ENCODE data around the gene IDH3B. TPM values are rescaled to one million over a fixed set of nuclear protein-coding genes. Genes with fewer than 3 reads are reported as not detected.

IDH3B gene
- total RNA-seq, 1 donor from 2014 or later: 79.8 TPM

- no peak for DNase-seq (ENCODE audit: low spot score)
Measured at GRCh38 chr20:2618815-2619214, 45.2 kb downstream of the IDH3B start.

DNA sequence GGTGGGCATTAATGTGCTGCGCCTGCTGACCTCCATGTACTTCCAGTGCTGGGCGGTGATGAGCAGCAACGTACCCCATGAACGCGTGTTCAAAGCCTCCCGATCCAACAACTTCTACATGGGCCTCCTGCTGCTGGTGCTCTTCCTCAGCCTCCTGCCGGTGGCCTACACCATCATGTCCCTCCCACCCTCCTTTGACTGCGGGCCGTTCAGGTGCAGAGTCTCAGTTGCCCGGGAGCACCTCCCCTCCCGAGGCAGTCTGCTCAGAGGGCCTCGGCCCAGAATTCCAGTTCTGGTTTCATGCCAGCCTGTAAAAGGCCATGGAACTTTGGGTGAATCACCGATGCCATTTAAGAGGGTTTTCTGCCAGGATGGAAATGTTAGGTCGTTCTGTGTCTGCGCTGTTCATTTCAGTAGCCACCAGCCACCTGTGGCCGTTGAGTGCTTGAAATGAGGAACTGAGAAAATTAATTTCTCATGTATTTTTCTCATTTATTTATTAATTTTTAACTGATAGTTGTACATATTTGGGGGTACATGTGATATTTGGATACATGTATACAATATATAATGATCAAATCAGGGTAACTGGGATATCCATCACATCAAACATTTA lies 46.8 kb downstream of the IDH3B start:
- no peak for DNase-seq (ENCODE audit: low spot score)

- DNase-seq (ENCODE audit: low spot score): no peak
Measured at GRCh38 chr20:2616634-2617033, 47.4 kb downstream of the IDH3B start.

- no peak for DNase-seq (ENCODE audit: low spot score)
Measured at GRCh38 chr20:2612073-2612472, 51.9 kb downstream of the IDH3B start.

- no peak for DNase-seq (ENCODE audit: low spot score)
Measured at GRCh38 chr20:2610941-2611720, 52.9 kb downstream of the IDH3B start.

DNA sequence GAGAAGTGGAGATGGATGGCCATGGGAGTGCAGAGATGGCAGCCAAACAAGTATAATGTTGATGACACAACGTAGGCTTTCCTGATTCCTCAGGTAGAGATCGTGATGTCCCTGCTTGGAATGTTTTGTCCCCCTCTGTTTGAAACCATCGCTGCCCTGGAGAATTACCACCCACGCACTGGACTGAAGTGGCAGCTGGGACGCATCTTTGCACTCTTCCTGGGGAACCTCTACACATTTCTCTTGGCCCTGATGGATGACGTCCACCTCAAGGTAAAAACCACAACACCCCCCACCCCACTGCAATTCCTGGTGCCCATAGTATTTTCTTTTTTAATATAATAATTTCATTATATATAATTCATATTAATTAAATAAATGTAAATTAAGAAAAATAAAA lies 53.7 kb downstream of the IDH3B start:
- DNase-seq (ENCODE audit: low spot score): no peak

Other genes starting within 250 kb of the IDH3B start
- 130 TPM for gene SNRPB, start 193.4 kb downstream of the IDH3B start, total RNA-seq
- gene ZNF343, start 155.3 kb downstream of the IDH3B start, total RNA-seq: 13.1 TPM
- gene TMC2, start 127.6 kb downstream of the IDH3B start, total RNA-seq: not detected
- 179 TPM for gene NOP56, start 11.6 kb downstream of the IDH3B start, total RNA-seq
- gene EBF4, start 28.6 kb upstream of the IDH3B start, total RNA-seq: 30.3 TPM
- 3.0 TPM for gene CPXM1, start 136.4 kb upstream of the IDH3B start, total RNA-seq
- not detected for gene C20orf141, start 150.8 kb upstream of the IDH3B start, total RNA-seq
- not detected for gene TMEM239, start 152.1 kb upstream of the IDH3B start, total RNA-seq
- 53.5 TPM for gene PCED1A, start 176.4 kb upstream of the IDH3B start, total RNA-seq
- 38.0 TPM for gene VPS16, start 176.5 kb upstream of the IDH3B start, total RNA-seq
- 79.5 TPM for gene PTPRA, start 209.3 kb upstream of the IDH3B start, total RNA-seq

Measured in ureter (tissue), 1 donor.